PFSK-1 (cell line): ENCODE data around the gene ZNF212.

Experiments
- POLR2AphosphoS5 ChIP-seq: IDR thresholded peaks from 2 replicates; pipeline ENCODE4 v1.6.1; 2012; ENCODE audit warnings: low read depth, mild to moderate bottlenecking, control low read depth, low read length, moderate library complexity
- SIN3A ChIP-seq: IDR thresholded peaks from 2 replicates; pipeline ENCODE4 v1.6.1; 2012; ENCODE audit warnings: mild to moderate bottlenecking, low read length, moderate library complexity, borderline replicate concordance; ENCODE audit not compliant: insufficient read depth
- TAF1 ChIP-seq: IDR thresholded peaks from 2 replicates; pipeline ENCODE4 v1.6.1; 2012; ENCODE audit warnings: low read length, control low read depth, borderline replicate concordance; ENCODE audit not compliant: insufficient read depth

DNA sequence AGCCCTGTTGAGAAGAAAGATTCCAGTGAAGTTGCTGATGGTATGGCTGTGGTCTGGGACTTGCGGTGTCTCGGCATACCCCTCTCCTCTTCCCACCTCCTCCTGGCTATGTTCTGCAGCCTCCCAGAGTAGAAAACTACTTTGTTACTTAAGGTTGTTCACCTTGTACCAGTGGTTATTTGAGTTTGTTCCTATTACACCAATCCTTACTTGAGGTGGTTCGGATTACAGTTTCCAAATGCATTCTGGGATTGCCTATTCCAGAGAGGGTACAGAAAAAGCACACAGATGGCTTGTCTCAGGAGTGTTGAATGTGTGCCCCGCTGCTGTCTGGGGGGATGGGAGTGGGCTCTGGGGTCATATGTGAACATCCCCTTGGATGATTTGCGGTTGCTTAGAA, 15.7 kb downstream of the ZNF212 start:
- TF ChIP-seq TAF1 = no peak
- no peak for TF ChIP-seq SIN3A
- TF ChIP-seq POLR2AphosphoS5 = no peak
